Measurements from ENCODE around the gene NIT1. TPM values are rescaled to one million over a fixed set of nuclear protein-coding genes. Genes with fewer than 3 reads are reported as not detected.

NIT1 gene
- total RNA-seq = 10 to 100 TPM; 29.9 to 30.3 TPM

GRCh38 chr1:161117759-161118581 lies at the start of gene NIT1, which contains the start of gene PFDN2:
TSS of gene NIT1 (plus strand) at chr1:161118105. CDS start at chr1:161118177, 72 bp downstream.
TSS of gene PFDN2 (minus strand) at chr1:161118037. CDS start at chr1:161118026, 11 bp downstream.

DNA sequence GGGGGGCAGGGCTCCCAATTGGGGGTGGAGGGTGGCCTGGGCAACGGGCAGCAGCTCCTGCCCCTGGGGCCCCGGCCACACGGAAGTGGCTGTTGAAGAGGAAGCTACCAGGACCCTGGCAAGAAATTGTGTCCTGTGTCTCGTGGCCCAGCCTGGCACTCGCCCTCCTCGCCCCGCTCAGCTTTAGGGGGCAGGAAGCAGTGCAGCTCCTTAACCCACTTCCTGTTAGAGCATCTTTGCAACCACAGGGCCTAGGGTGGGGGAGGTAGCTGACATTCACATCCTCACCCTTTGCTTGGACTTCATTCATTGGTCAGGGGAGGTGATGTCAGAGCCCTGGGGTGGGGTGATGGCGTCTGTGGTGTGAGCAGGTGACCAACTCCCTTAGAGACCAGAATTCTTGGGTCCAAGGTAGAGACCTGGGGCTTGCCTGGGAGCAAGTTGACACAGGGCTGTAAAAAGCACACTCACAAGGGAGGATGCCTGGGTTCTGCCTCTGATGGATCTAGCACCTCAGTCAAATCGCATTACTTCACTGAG lies 48.1 kb upstream of the NIT1 start, which contains the start of gene ARHGAP30:
TSS of gene ARHGAP30 (minus strand) at position 161 of the 540 bp plus-strand sequence. CDS start 267 bp downstream, outside the sequence.

GRCh38 chr1:161089251-161089924 lies 28.5 kb upstream of the NIT1 start, which contains the start of gene NECTIN4:
TSS of gene NECTIN4 (minus strand) at chr1:161089558. CDS start at chr1:161089296, 262 bp downstream.

DNA sequence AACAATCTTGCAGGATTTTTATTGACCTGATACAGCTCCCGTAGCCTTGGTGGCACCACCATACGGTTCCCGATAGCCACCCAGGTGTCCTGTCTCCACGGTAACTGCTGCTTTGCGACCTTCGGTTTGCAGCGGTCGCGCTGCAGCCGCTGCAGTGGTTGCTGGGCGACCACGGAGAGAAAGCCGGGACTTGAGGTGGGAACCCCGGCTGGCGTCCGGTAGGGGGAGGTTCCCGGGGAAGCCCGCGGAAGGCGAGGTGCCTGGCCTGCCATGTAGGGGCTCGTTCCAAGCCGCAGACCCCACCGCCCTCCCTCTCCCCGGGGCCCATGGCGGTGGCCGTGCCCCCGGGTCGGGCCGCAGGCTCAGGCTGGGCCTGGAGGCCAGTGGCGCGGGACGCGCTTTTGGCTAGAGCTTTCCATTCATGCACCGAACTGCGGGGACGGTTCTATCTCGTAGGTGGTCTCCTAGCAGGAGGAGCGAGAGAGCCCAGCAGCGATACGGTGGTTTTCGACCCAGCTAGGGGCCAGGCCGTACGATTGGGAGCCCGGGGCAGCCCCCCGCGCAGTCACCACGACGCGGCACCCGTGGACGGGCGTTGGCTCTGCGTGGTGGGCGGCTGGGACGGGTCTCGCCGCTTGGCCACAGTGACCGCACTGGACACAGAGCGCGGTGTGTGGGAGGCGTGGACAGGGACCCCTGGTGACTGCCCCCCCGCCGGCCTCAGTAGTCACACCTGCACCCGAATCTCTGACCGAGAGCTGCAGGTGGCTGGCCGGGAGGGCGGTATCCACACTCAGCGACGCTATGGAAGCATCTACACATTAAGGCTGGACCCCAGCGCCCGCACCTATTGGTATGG lies 19.5 kb upstream of the NIT1 start, which contains the start of gene KLHDC9:
TSS of gene KLHDC9 (plus strand) at position 152 of the 859 bp plus-strand sequence. CDS start at position 327, 175 bp downstream.

GRCh38 chr1:161132410-161133219 lies 14.7 kb downstream of the NIT1 start, which contains the start of gene DEDD:
TSS of gene DEDD (minus strand) at chr1:161132667. CDS start at chr1:161124462, 8,205 bp downstream.

GRCh38 chr1:161153682-161154337 lies 35.9 kb downstream of the NIT1 start, which contains the start of gene UFC1:
TSS of gene UFC1 (plus strand) at chr1:161153978. CDS start at chr1:161153998, 20 bp downstream.

DNA sequence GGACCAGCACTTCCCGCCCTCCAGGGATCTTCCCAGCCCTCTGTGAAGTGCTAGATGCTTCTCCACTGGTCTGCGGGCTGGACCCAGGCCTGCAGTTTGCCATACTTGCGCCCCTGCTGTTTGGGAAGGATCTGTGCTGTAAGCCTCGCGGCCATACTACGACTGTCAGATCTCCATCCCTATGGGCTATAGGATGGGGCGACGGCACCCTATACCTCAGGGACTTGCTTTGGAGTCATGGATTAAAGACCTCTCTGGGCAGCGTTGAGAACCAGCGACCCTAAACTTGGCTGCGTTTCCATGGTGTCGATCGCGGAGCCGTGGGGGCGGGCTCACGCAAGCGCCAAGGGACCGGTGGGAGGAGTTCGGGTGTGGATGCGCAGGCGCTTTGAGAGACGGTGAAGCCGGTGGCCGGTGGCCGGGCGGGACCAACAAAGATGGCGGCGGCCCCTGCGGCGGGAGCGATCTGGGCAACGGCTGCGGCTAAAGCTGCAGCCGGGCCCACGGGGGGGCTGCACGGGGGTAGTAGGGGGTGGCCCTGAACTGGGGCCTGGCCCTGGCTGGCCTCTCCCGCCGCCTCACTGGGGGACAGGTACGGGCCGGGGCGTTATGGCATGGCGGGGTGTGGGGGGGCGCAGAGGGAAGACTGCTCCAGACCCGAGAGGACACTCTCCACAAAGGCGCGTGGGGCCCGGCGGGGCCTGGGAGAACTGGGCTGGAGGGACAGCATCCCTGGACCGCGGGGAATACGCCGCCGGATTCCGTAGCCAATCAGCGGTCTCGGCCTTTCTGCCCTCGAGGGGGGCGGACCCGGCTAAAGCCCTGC lies 41.4 kb downstream of the NIT1 start, which contains the start of gene USP21:
TSS of gene USP21 (plus strand) at position 414 of the 826 bp plus-strand sequence. CDS start 1,141 bp downstream, outside the sequence.

DNA sequence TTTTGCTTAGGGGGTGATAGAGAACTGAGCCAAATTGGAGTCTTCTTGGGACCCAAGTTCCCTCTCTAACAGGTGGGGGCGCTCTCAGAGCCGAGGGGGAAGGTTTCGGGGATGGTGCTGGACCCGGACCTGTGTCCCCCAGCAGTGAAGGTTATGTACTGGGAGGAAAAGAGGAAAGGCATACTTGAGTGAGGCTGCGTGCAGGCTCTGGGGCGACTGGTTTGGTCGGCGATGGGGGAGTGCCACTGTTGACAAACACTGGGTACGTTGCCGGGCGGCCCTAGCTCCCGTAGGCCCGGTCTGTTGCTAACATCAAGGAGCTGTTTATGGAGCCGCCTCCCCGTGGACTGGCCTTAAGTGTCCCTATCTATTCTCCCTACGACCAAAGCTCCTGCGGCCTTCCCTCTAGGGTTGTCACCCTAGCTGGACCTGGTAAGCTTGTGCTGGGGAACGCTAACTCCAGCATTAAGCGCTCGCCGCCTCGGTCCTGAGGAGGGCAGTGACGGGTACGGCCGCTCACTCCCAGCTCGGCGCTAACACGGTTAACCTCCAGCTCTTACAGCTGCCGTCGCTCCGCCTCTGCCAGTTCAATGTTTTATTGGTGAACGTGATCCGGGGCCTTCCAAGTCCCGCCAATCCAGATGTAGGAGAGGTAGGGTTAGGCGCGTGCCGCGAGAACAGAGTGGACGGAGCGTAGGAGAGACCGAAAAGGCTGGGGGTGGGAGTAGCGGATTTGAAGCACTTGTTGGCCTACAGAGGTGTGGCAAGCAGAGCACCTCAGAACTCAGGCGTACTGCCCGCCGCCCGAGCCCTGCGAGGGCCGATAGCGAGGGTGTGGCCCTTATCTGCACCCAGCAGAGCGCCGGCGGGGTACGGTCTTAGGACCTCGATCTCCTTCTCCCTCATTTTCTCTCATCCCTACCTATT lies 48.1 kb downstream of the NIT1 start, which contains the start of gene PPOX:
TSS of gene PPOX (plus strand) at position 685 of the 927 bp plus-strand sequence. CDS start 422 bp downstream, outside the sequence.

Small RNAs within 50 kb of the gene (small RNA-seq; reads per million reads assigned to genes)
- 0 reads per million in 2 donors for gene RF01225

Other genes with a start within 250 kb of the NIT1 start
- not detected for gene ITLN1, start 232.9 kb upstream of the NIT1 start, total RNA-seq
- gene ITLN2, start 163.3 kb upstream of the NIT1 start, total RNA-seq = not detected
- gene F11R, start 97.0 kb upstream of the NIT1 start, total RNA-seq = 10 to 100 TPM; 13.4 to 47.0 TPM
- gene TSTD1, start 79.1 kb upstream of the NIT1 start, total RNA-seq = 1 to 10 TPM; 2.7 to 6.9 TPM
- 10 to 100 TPM; 75.0 to 92.9 TPM for gene USF1, start 72.1 kb upstream of the NIT1 start, total RNA-seq
- under 1 TPM in 1 of 2 donors, not detected in 1; under 0.01 TPM for gene ARHGAP30, start 48.2 kb upstream of the NIT1 start, total RNA-seq
- under 1 TPM in 1 of 2 donors, not detected in 1; 0.69 TPM for gene NECTIN4, start 28.5 kb upstream of the NIT1 start, total RNA-seq
- gene KLHDC9, start 19.7 kb upstream of the NIT1 start, total RNA-seq = 1 to 10 TPM in 1 of 2 donors, under 1 TPM in 1; under 0.01 to 1.7 TPM
- 10 to 100 TPM; 24.4 to 38.0 TPM for gene PFDN2, start 68 bp upstream of the NIT1 start, total RNA-seq
- 10 to 100 TPM; 28.6 to 40.0 TPM for gene DEDD, start 14.6 kb downstream of the NIT1 start, total RNA-seq
- gene UFC1, start 35.9 kb downstream of the NIT1 start, total RNA-seq = 10 to 100 TPM; 59.2 to 63.9 TPM
- gene USP21, start 41.4 kb downstream of the NIT1 start, total RNA-seq = 10 to 100 TPM in 1 of 2 donors, 1 to 10 TPM in 1; 9.0 to 12.0 TPM
- 10 to 100 TPM; 11.4 to 14.7 TPM for gene PPOX, start 48.3 kb downstream of the NIT1 start, total RNA-seq
- 10 to 100 TPM; 27.3 to 29.9 TPM for gene B4GALT3, start 59.4 kb downstream of the NIT1 start, total RNA-seq
- 10 to 100 TPM in 1 of 2 donors, 1 to 10 TPM in 1; 4.0 to 18.6 TPM for gene ADAMTS4, start 80.9 kb downstream of the NIT1 start, total RNA-seq
- gene NDUFS2, start 84.3 kb downstream of the NIT1 start, total RNA-seq = 100 to 1,000 TPM; 137 to 170 TPM
- under 1 TPM; 0.34 to 0.67 TPM for gene FCER1G, start 97.2 kb downstream of the NIT1 start, total RNA-seq
- gene APOA2, start 105.5 kb downstream of the NIT1 start, total RNA-seq = not detected
- 10 to 100 TPM; 17.9 to 20.0 TPM for gene TOMM40L, start 108.0 kb downstream of the NIT1 start, total RNA-seq
- gene NR1I3, start 120.1 kb downstream of the NIT1 start, total RNA-seq = not detected
- under 1 TPM; under 0.01 TPM for gene PCP4L1, start 140.6 kb downstream of the NIT1 start, total RNA-seq
- gene MPZ, start 191.9 kb downstream of the NIT1 start, total RNA-seq = under 1 TPM; under 0.01 to 0.33 TPM
- gene SDHC, start 196.3 kb downstream of the NIT1 start, total RNA-seq = 10 to 100 TPM; 23.6 to 29.3 TPM
- not detected for gene CFAP126, start 249.8 kb downstream of the NIT1 start, total RNA-seq